H9 (cell line): Measurements from ENCODE around the gene JAKMIP1. TPM values are rescaled to one million over a fixed set of nuclear protein-coding genes. Genes with fewer than 3 reads are reported as not detected.
"Not testable (repeated sequence)": the region's sequence is repeated elsewhere in the genome, so short reads cannot be mapped to it uniquely, and the experiment has no call there.

Experiments used
- DNase-seq: peaks from one replicate; pipeline ENCODE4 v3.0.0-alpha.2; 2017
- H2AFZ ChIP-seq: one replicate; pipeline ENCODE4 v1.6.1; 2013; ENCODE audit warnings: mild to moderate bottlenecking, low read length, control low read depth, moderate library complexity
- H2AK5ac ChIP-seq: 2 replicates; pipeline ENCODE4 v1.6.1; 2013; ENCODE audit warnings: low read length, control low read depth, mixed read lengths; ENCODE audit not compliant: insufficient read length
- H2BK120ac ChIP-seq: one replicate; pipeline ENCODE4 v1.6.1; 2013; ENCODE audit warnings: low read depth, mild to moderate bottlenecking, low read length, control low read depth, inconsistent platforms; ENCODE audit not compliant: poor library complexity, severe bottlenecking
- H2BK12ac ChIP-seq: 2 replicates; pipeline ENCODE4 v1.6.1; 2013; ENCODE audit warnings: low read length, control low read depth, mixed read lengths, low read depth; ENCODE audit not compliant: insufficient read length
- H2BK15ac ChIP-seq: 2 replicates; pipeline ENCODE4 v1.6.1; 2013; ENCODE audit warnings: low read depth, low read length, control low read depth
- H2BK20ac ChIP-seq: one replicate; pipeline ENCODE4 v1.6.1; 2013; ENCODE audit warnings: low read depth, mild to moderate bottlenecking, low read length, control low read depth, inconsistent platforms; ENCODE audit not compliant: poor library complexity, severe bottlenecking
- H2BK5ac ChIP-seq: 2 replicates; pipeline ENCODE4 v1.6.1; 2013; ENCODE audit warnings: low read length, control low read depth, mixed read lengths; ENCODE audit not compliant: insufficient read length
- H3K14ac ChIP-seq: 2 replicates; pipeline ENCODE4 v1.6.1; 2013; ENCODE audit warnings: low read length, control low read depth; ENCODE audit not compliant: insufficient read depth
- H3K18ac ChIP-seq: 2 replicates; pipeline ENCODE4 v1.6.1; 2013; ENCODE audit warnings: low read depth, mild to moderate bottlenecking, mixed read lengths, low read length, control low read depth; ENCODE audit not compliant: insufficient read length
- H3K23ac ChIP-seq: 2 replicates; pipeline ENCODE4 v1.6.1; 2013; ENCODE audit warnings: low read length, control low read depth, mixed read lengths, low read depth; ENCODE audit not compliant: insufficient read length
- H3K23me2 ChIP-seq: 2 replicates; pipeline ENCODE4 v1.6.1; 2013; ENCODE audit warnings: low read depth, mild to moderate bottlenecking, mixed read lengths, low read length, control low read depth; ENCODE audit not compliant: insufficient read length, poor library complexity, severe bottlenecking
- H3K27ac ChIP-seq: 2 replicates; pipeline ENCODE4 v1.5.1; 2013; ENCODE audit warnings: low read length, control low read depth, mixed read lengths, low read depth; ENCODE audit not compliant: insufficient read length
- H3K27me3 ChIP-seq: 2 replicates; pipeline ENCODE4 v1.6.1; 2013; ENCODE audit warnings: low read length, control low read depth, inconsistent platforms; ENCODE audit not compliant: insufficient read depth
- H3K4ac ChIP-seq: 2 replicates; pipeline ENCODE4 v1.6.1; 2013; ENCODE audit warnings: low read depth, mild to moderate bottlenecking, control low read depth, inconsistent platforms, low read length, moderate library complexity
- H3K4me1 ChIP-seq: 2 replicates; pipeline ENCODE4 v1.6.1; 2013; ENCODE audit warnings: low read length, control low read depth, inconsistent platforms; ENCODE audit not compliant: insufficient read depth
- H3K4me2 ChIP-seq: 2 replicates; pipeline ENCODE4 v1.6.1; 2013; ENCODE audit warnings: low read length, control low read depth, mixed read lengths; ENCODE audit not compliant: insufficient read length, insufficient read depth
- H3K56ac ChIP-seq: 2 replicates; pipeline ENCODE4 v1.6.1; 2013; ENCODE audit warnings: low read depth, mild to moderate bottlenecking, mixed read lengths, low read length, control low read depth; ENCODE audit not compliant: insufficient read length
- H3K79me1 ChIP-seq: 2 replicates; pipeline ENCODE4 v1.6.1; 2013; ENCODE audit warnings: low read depth, mild to moderate bottlenecking, moderate library complexity, low read length, control low read depth, inconsistent platforms; ENCODE audit not compliant: insufficient read depth, poor library complexity, severe bottlenecking
- H3K79me2 ChIP-seq: 2 replicates; pipeline ENCODE4 v1.6.1; 2013; ENCODE audit warnings: low read length, control low read depth, inconsistent platforms; ENCODE audit not compliant: insufficient read depth
- H3K9ac ChIP-seq: 2 replicates; pipeline ENCODE4 v1.6.1; 2013; ENCODE audit warnings: low read length, control low read depth, mixed read lengths; ENCODE audit not compliant: insufficient read length; ENCODE audit errors: extremely low read depth
- H3K9me3 ChIP-seq: one replicate; pipeline ENCODE4 v1.6.1; 2013; ENCODE audit warnings: low read depth, low read length, inconsistent platforms; ENCODE audit not compliant: control insufficient read depth
- H3T11ph ChIP-seq: one replicate; pipeline ENCODE4 v1.6.1; 2013; ENCODE audit warnings: mild to moderate bottlenecking, low read length, control low read depth, inconsistent platforms
- H4K20me1 ChIP-seq: one replicate; pipeline ENCODE4 v1.6.1; 2013; ENCODE audit not compliant: control insufficient read depth, insufficient read length, insufficient read depth
- H4K5ac ChIP-seq: 2 replicates; pipeline ENCODE4 v1.6.1; 2013; ENCODE audit warnings: low read depth, mild to moderate bottlenecking, mixed read lengths, low read length, control low read depth; ENCODE audit not compliant: insufficient read length
- H4K8ac ChIP-seq: replicated peaks from 2 replicates; pipeline ENCODE4 v1.6.1; 2013; ENCODE audit warnings: low read length, control low read depth, mixed read lengths, low read depth; ENCODE audit not compliant: insufficient read length
- H4K91ac ChIP-seq: 2 replicates; pipeline ENCODE4 v1.6.1; 2013; ENCODE audit warnings: low read depth, mild to moderate bottlenecking, moderate library complexity, mixed read lengths, low read length, control low read depth; ENCODE audit not compliant: insufficient read length
- H3K27ac Mint-ChIP-seq, 3 experiments: 2 replicates in 2 of 3; 3 replicates in 1 of 3; pipeline ENCODE4 v1.8.0; 2020 to 2021; ENCODE audit warnings: mixed read lengths in 3 of 3, mild to moderate bottlenecking in 1 of 3, moderate library complexity in 1 of 3
- H3K27me3 Mint-ChIP-seq: 2 replicates; pipeline ENCODE4 v1.8.0; 2021; ENCODE audit warnings: low read depth, mild to moderate bottlenecking, moderate library complexity, mixed read lengths
- H3K36me3 Mint-ChIP-seq, 3 experiments: 2 replicates in 2 of 3; 3 replicates in 1 of 3; pipeline ENCODE4 v1.8.0; 2020 to 2021; ENCODE audit warnings: low read depth in 3 of 3, mixed read lengths in 3 of 3; ENCODE audit not compliant: insufficient read depth in 1 of 3
- H3K4me1 Mint-ChIP-seq, 2 experiments: 2 replicates each; pipeline ENCODE4 v1.8.0; 2020; ENCODE audit warnings: mixed read lengths in 2 of 2
- H3K4me3 Mint-ChIP-seq, 2 experiments: 2 replicates in 1 of 2; 3 replicates in 1 of 2; pipeline ENCODE4 v1.8.0; 2020 to 2021; ENCODE audit warnings: mild to moderate bottlenecking in 2 of 2, mixed read lengths in 2 of 2, moderate library complexity in 1 of 2
- H3K9me3 Mint-ChIP-seq, 2 experiments: 2 replicates in 1 of 2; 3 replicates in 1 of 2; pipeline ENCODE4 v1.8.0; 2020; ENCODE audit warnings: mild to moderate bottlenecking in 2 of 2, mixed read lengths in 2 of 2, moderate library complexity in 1 of 2
- WGBS: extraction: QIAGEN DNeasy Blood & Tissue Kit; methylation state at CpG from one replicate; pipeline ENCODE4 v1.1.7; 2013; ENCODE audit warnings: missing lambda C conversion rate, low lambda C conversion rate, mixed read lengths; ENCODE audit not compliant: insufficient read length; ENCODE audit errors: extremely low coverage; 5-methylcytosine and 5-hydroxymethylcytosine counted together
- total RNA-seq: library from RNA; stranded (reverse); gene quantifications from 2 replicates; pipeline ENCODE4 v1.2.1, GENCODE V29; 2021
- TF ChIP-seq, protein P1 (sequence below): fragments of 200-600 bp; sonication (generic); conservative IDR thresholded peaks from 3 replicates; pipeline ENCODE4 v1.8.0; 2021; ENCODE audit warnings: antibody characterized with exemption, mild to moderate bottlenecking

Gene JAKMIP1
- total RNA-seq, 1 experiment from 2014 or later, result 1.5 TPM

DNA sequence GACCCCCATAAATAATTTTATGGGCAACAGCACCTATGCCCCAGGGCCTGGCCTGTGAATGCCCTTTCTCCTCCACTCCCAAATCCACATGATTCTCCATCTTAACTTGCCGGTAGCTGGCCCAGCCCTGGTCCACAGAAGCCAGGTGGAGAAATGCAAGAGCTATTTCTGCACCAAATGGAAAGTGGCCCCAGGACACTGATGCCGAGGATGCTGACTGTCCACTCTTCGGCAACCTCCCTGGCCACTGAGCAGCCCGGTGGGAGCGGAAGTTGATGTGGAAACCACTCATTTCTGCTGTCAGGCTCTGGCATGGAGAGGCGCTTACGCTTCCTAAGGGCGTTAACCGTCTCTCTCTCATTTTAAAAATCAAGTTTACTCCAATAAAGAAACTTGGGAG is 58.8 kb downstream of the JAKMIP1 start:
- DNase-seq, result no peak
- Histone ChIP-seq H2BK15ac (no peak overlapping the region), H3K4ac (no peak overlapping the region), H3K14ac (no peak overlapping the region), H3K9ac (no peak overlapping the region), H3T11ph (no peak overlapping the region), H2BK20ac (no peak overlapping the region), H3K56ac (no peak overlapping the region), H3K4me2 (no peak overlapping the region), H4K8ac (no peak overlapping the region), H2BK120ac (no peak overlapping the region), H2BK5ac (no peak overlapping the region), H3K27ac (no peak overlapping the region), H4K91ac (no peak overlapping the region), H2AK5ac (no peak overlapping the region), H3K9me3 (no peaks in the 10 kb centered on the region), H2BK12ac (no peak overlapping the region), H4K20me1 (no peaks in the 10 kb centered on the region), H3K23me2 (no peaks in the 10 kb centered on the region), H3K79me1 (no peaks in the 10 kb centered on the region), H4K5ac (no peak overlapping the region), H3K27me3 (no peaks in the 10 kb centered on the region), H3K23ac (no peak overlapping the region), H3K4me1 (no peaks in the 10 kb centered on the region), H3K79me2 (no peaks in the 10 kb centered on the region), H3K18ac (no peak overlapping the region), H2AFZ (no peak overlapping the region)
- H3K9me3 Mint-ChIP-seq, result no peaks in the 10 kb centered on the region
- H3K27me3 Mint-ChIP-seq, result no peaks in the 10 kb centered on the region; the same call in 1 of the 2 replicates
- TF ChIP-seq, protein P1, sequence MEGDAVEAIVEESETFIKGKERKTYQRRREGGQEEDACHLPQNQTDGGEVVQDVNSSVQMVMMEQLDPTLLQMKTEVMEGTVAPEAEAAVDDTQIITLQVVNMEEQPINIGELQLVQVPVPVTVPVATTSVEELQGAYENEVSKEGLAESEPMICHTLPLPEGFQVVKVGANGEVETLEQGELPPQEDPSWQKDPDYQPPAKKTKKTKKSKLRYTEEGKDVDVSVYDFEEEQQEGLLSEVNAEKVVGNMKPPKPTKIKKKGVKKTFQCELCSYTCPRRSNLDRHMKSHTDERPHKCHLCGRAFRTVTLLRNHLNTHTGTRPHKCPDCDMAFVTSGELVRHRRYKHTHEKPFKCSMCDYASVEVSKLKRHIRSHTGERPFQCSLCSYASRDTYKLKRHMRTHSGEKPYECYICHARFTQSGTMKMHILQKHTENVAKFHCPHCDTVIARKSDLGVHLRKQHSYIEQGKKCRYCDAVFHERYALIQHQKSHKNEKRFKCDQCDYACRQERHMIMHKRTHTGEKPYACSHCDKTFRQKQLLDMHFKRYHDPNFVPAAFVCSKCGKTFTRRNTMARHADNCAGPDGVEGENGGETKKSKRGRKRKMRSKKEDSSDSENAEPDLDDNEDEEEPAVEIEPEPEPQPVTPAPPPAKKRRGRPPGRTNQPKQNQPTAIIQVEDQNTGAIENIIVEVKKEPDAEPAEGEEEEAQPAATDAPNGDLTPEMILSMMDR, result no peak
- WGBS, result no CpG with 5 or more reads among the region's 9 CpGs
- peaks cover 9 to 11% of the 10 kb centered on the region in 2 experiments for H3K4me1 Mint-ChIP-seq
- H3K4me3 Mint-ChIP-seq, result no peak overlapping the region; a peak in 1 of 5 replicates
- H3K27ac Mint-ChIP-seq, result no peak overlapping the region; a peak in 1 of 7 replicates
- peaks cover 0 to 4% (median 0%) of the 10 kb centered on the region in 3 experiments; a peak in 2 of 7 replicates for H3K36me3 Mint-ChIP-seq

DNA sequence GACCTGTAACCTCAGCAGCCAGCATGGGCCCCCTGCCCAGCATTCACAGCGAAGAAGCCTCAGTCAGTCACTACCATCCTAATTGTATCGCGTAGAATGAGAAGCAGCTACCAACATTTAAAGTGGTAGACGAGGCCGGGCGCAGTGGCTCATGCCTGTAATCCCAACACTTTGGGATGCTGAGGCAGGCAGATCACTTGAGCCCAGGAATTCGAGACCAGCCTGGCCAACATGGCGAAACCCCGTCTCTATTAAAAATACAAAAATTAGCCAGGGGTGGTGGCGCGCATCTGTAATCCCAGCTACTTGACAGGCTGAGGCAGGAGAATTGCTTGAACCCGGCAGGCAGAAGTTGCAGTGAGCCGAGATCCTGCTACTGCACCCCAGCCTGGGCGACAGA is 59.3 kb downstream of the JAKMIP1 start:
- not testable (repeated sequence) for DNase-seq

More for the DNA sequence above, 59.3 kb downstream of the JAKMIP1 start:
- H3K4ac ChIP-seq, H4K20me1 ChIP-seq, H4K91ac ChIP-seq, H3K23me2 ChIP-seq, H3K9me3 ChIP-seq, H3K27me3 ChIP-seq, H3K14ac ChIP-seq, H3K4me2 ChIP-seq, H2AK5ac ChIP-seq, H3K27ac ChIP-seq, H3K56ac ChIP-seq, H3K79me2 ChIP-seq, H2BK5ac ChIP-seq, H3K27ac Mint-ChIP-seq, H3K27me3 Mint-ChIP-seq, H3K9me3 Mint-ChIP-seq, H2BK120ac ChIP-seq, H4K8ac ChIP-seq, H3K4me1 ChIP-seq, H3T11ph ChIP-seq, H2BK12ac ChIP-seq, H3K18ac ChIP-seq, H3K79me1 ChIP-seq, H2BK20ac ChIP-seq, H3K9ac ChIP-seq, H2BK15ac ChIP-seq, H2AFZ ChIP-seq, H3K23ac ChIP-seq, H4K5ac ChIP-seq, H3K4me3 Mint-ChIP-seq, H3K36me3 Mint-ChIP-seq: not testable (repeated sequence)
- H3K4me1 Mint-ChIP-seq, result peaks cover 9 to 11% of the 10 kb centered on the region in 2 experiments
- no CpG with 5 or more reads among the region's 14 CpGs for WGBS
